ENCODE data around the gene DPP7.

Gene DPP7

DNA sequence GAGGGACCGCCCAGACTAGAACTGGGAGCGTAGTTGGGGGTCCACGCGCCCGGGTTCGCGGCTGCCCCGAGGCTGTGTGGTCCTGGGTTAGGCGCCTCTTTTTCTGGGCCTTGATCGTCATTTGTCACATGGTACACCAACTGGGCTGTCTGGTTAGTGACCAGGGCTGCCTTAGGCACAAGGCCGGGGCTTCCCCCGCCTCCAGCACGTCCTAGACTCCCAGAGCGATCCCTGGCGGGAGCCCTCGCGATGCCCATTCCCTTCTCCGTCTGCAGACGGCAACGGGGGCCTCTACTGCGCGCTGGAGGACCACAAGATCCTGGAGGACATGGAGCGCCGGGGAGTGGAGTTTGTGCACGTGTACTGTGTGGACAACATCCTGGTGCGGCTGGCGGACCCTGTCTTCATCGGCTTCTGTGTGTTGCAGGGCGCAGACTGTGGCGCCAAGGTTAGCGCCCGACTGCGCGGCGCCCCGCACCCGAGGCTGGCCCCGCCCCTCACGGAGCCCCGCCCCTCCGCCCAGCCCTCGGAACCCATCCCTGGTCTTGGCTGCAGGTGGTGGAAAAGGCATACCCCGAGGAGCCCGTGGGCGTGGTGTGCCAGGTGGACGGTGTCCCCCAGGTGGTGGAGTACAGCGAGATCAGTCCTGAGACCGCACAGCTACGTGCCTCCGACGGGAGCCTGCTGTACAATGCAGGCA lies 35.7 kb downstream of the DPP7 start:
- TF ChIP-seq FOXM1 (IDR thresholded peaks at IDR 0.05; ENCODE audit: borderline replicate concordance, low read depth) (no peak), EGR1 (IDR thresholded peaks at IDR 0.05) (no peak), ZBTB7A (IDR thresholded peaks at IDR 0.05; ENCODE audit: low read depth) (no peak), TAF1 (IDR thresholded peaks at IDR 0.05; ENCODE audit: low read depth) (no peak), RAD21 (IDR thresholded peaks at IDR 0.05; ENCODE audit: low read depth) (no peak), TEAD4 (IDR thresholded peaks at IDR 0.05) (no peak), TCF12 (IDR thresholded peaks at IDR 0.05; ENCODE audit: low read depth) (no peak), CEBPB (IDR thresholded peaks at IDR 0.05) (no peak), YY1 (IDR thresholded peaks at IDR 0.05; ENCODE audit: low read depth) (no peak), CREB1 (IDR thresholded peaks at IDR 0.05; ENCODE audit: low read depth) (no peak)
- TF ChIP-seq, protein P1, sequence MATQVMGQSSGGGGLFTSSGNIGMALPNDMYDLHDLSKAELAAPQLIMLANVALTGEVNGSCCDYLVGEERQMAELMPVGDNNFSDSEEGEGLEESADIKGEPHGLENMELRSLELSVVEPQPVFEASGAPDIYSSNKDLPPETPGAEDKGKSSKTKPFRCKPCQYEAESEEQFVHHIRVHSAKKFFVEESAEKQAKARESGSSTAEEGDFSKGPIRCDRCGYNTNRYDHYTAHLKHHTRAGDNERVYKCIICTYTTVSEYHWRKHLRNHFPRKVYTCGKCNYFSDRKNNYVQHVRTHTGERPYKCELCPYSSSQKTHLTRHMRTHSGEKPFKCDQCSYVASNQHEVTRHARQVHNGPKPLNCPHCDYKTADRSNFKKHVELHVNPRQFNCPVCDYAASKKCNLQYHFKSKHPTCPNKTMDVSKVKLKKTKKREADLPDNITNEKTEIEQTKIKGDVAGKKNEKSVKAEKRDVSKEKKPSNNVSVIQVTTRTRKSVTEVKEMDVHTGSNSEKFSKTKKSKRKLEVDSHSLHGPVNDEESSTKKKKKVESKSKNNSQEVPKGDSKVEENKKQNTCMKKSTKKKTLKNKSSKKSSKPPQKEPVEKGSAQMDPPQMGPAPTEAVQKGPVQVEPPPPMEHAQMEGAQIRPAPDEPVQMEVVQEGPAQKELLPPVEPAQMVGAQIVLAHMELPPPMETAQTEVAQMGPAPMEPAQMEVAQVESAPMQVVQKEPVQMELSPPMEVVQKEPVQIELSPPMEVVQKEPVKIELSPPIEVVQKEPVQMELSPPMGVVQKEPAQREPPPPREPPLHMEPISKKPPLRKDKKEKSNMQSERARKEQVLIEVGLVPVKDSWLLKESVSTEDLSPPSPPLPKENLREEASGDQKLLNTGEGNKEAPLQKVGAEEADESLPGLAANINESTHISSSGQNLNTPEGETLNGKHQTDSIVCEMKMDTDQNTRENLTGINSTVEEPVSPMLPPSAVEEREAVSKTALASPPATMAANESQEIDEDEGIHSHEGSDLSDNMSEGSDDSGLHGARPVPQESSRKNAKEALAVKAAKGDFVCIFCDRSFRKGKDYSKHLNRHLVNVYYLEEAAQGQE (IDR thresholded peaks at IDR 0.05; ENCODE audit: low read depth): no peak
- TF ChIP-seq, protein P2, sequence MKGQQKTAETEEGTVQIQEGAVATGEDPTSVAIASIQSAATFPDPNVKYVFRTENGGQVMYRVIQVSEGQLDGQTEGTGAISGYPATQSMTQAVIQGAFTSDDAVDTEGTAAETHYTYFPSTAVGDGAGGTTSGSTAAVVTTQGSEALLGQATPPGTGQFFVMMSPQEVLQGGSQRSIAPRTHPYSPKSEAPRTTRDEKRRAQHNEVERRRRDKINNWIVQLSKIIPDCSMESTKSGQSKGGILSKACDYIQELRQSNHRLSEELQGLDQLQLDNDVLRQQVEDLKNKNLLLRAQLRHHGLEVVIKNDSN (IDR thresholded peaks at IDR 0.05): no peak

DNA sequence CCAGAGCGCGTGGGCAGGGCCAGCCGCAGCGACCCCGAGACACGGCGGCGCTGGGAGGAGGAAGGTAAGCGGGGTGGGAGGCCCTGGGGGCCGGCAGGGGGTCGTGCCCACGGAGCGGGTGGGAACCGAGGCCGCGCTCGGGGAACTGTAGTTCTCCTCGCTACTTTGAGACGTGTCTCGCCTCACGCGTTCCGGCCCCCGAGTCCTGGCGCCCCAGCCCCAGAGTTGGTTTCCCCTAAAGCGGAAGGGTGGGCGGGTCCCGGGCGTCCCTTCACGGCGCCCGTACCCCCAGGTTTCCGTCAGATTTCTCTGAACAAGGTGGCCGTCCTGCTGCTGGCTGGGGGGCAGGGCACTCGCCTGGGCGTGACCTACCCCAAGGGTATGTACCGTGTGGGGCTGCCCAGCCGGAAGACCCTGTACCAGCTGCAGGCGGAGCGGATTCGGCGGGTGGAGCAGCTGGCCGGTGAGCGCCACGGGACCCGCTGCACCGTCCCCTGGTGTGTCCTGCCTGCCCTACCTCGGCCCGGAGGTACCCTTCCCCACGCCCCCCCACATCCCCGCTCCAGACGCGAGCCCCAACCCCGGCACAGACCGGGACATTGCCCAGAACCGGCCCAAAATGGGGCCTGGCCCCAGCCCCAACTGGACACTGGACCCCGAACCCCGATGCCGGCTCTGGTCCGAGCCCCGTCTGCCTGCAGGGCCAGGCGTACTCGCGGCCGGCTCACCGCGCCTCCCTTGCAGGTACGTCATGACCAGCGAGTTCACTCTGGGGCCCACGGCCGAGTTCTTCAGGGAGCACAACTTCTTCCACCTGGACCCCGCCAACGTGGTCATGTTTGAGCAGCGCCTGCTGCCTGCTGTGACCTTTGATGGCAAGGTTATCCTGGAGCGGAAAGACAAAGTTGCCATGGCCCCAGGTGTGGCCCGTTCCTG lies 36.5 kb downstream of the DPP7 start:
- TF ChIP-seq EP300 (IDR thresholded peaks at IDR 0.05; ENCODE audit: borderline replicate concordance) (no peak), ZBTB7A (IDR thresholded peaks at IDR 0.05; ENCODE audit: low read depth) (peak; percentile 68; the same call in 1 of the 2 replicates)

DNA sequence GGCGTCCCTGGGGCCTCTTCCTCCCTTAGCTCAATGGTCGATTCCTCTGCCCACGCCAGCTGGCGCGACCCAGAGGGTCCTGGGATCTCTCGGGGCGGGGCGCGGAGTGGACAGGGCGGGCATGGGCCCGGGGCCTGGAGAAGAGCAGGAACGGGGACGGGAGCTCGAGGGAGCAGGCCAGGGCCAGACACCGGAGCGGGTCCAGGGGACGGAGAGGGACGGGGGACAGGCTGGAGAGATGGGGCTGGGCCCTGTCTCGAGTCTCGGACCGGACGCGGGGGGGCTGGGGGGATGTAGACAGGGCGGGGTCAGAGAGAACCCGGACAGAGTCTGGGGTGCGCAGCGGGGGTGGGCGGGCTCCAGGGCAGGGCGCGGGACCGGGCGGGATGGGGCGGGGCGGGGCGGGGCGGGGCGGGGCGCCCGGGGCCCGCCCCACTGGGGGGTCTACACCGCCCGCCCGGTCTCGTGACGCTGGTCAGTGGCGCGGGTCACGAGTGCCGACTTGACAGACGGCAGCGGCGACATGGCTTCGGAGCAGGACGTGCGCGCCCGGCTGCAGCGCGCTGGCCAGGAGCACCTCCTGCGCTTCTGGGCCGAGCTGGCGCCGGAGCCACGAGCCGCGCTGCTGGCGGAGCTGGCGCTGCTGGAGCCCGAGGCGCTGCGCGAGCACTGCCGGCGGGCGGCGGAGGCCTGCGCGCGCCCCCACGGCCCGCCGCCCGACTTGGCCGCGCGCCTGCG lies 37.4 kb downstream of the DPP7 start, which contains the start of gene UAP1L1:
TSS of gene UAP1L1 (plus strand) at position 508 of the 738 bp plus-strand sequence. CDS start at position 524, 16 bp downstream.
- TF ChIP-seq YY1 (IDR thresholded peaks at IDR 0.05; ENCODE audit: low read depth) (peak; percentile 39; the same call in 1 of the 2 replicates), CREB1 (IDR thresholded peaks at IDR 0.05; ENCODE audit: low read depth) (no peak), EP300 (IDR thresholded peaks at IDR 0.05; ENCODE audit: borderline replicate concordance) (no peak), TCF12 (IDR thresholded peaks at IDR 0.05; ENCODE audit: low read depth) (no peak), ZBTB7A (IDR thresholded peaks at IDR 0.05; ENCODE audit: low read depth) (no peak), NFIC (IDR thresholded peaks at IDR 0.05) (no peak), TAF1 (IDR thresholded peaks at IDR 0.05; ENCODE audit: low read depth) (peak; percentile 46; the same call in 1 of the 2 replicates), TEAD4 (IDR thresholded peaks at IDR 0.05) (no peak), RAD21 (IDR thresholded peaks at IDR 0.05; ENCODE audit: low read depth) (no peak), FOXM1 (IDR thresholded peaks at IDR 0.05; ENCODE audit: borderline replicate concordance, low read depth) (no peak), EGR1 (IDR thresholded peaks at IDR 0.05) (no peak), CEBPB (IDR thresholded peaks at IDR 0.05) (no peak)
- TF ChIP-seq, protein P3, sequence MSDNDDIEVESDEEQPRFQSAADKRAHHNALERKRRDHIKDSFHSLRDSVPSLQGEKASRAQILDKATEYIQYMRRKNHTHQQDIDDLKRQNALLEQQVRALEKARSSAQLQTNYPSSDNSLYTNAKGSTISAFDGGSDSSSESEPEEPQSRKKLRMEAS (IDR thresholded peaks at IDR 0.05): peak; percentile 70; the same call in 1 of the 2 replicates
- TF ChIP-seq, protein P1 (IDR thresholded peaks at IDR 0.05; ENCODE audit: low read depth): no peak
- TF ChIP-seq, protein P2 (IDR thresholded peaks at IDR 0.05): peak; percentile 85

DNA sequence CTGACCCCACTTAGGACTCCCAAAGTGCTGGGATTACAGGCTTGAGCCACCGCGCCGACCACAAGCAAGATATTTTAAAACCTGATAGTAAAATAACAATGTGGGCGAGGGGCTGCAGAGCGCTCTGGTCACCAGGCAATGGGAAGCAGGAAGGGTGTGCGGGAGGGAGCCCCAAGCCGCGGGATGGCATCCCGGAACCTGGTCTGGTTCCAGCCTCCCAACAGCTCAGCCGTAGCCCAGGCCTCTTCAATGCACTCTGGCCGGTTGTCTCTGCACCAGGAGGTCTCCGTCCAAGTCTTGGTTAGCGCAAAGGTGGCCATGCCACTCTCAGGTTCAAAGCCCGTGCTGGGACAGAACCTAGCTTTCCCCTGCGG lies 37.9 kb downstream of the DPP7 start:
- TF ChIP-seq, protein P1 (IDR thresholded peaks at IDR 0.05; ENCODE audit: low read depth): no peak
- TF ChIP-seq, protein P3 (IDR thresholded peaks at IDR 0.05): no peak
- TF ChIP-seq CEBPB (IDR thresholded peaks at IDR 0.05) (no peak), CREB1 (IDR thresholded peaks at IDR 0.05; ENCODE audit: low read depth) (no peak), TEAD4 (IDR thresholded peaks at IDR 0.05) (no peak), NFIC (IDR thresholded peaks at IDR 0.05) (no peak), EP300 (IDR thresholded peaks at IDR 0.05; ENCODE audit: borderline replicate concordance) (no peak), YY1 (IDR thresholded peaks at IDR 0.05; ENCODE audit: low read depth) (no peak)
- TF ChIP-seq, protein P2 (IDR thresholded peaks at IDR 0.05): no peak
